GM23338 (cell line): Measurements from ENCODE around the gene MGME1. TPM values are rescaled to one million over a fixed set of nuclear protein-coding genes. Genes with fewer than 3 reads are reported as not detected.

Source experiments
- ATAC-seq: fragments of 200-7000 bp; cut with Tn5 transposase; 3 replicates; pipeline ENCODE4 v1.9.1; 2020
- DNase-seq: peaks from one replicate; pipeline ENCODE4 v3.0.0-alpha.2; 2015; ENCODE audit warnings: low spot score
- H2AFZ ChIP-seq: fragments of 200-600 bp; sonication (generic); 2 replicates; pipeline ENCODE4 v1.8.0; 2016; ENCODE audit warnings: antibody characterized with exemption, mild to moderate bottlenecking, moderate library complexity
- H3F3A ChIP-seq: fragments of 200-600 bp; sonication (generic); replicated peaks from 2 replicates; pipeline ENCODE4 v1.8.0; 2017; ENCODE audit warnings: antibody characterized with exemption, mixed run types, low read depth
- H3K27ac ChIP-seq: fragments of 200-600 bp; sonication (generic); 2 replicates; pipeline ENCODE4 v1.6.1; 2016; ENCODE audit warnings: low read depth
- H3K27me3 ChIP-seq: fragments of 200-600 bp; sonication (generic); 2 replicates; pipeline ENCODE4 v1.8.0; 2016; ENCODE audit warnings: mild to moderate bottlenecking, mixed run types, moderate library complexity; ENCODE audit not compliant: insufficient read depth
- H3K36me3 ChIP-seq: fragments of 200-600 bp; sonication (generic); 2 replicates; pipeline ENCODE4 v1.8.0; 2016; ENCODE audit warnings: mild to moderate bottlenecking; ENCODE audit not compliant: insufficient read depth
- H3K4me1 ChIP-seq: fragments of 200-600 bp; sonication (generic); 2 replicates; pipeline ENCODE4 v1.8.0; 2016; ENCODE audit warnings: mild to moderate bottlenecking, moderate library complexity; ENCODE audit not compliant: insufficient read depth
- H3K4me2 ChIP-seq: fragments of 200-600 bp; sonication (generic); 2 replicates; pipeline ENCODE4 v1.7.1; 2017; ENCODE audit warnings: mixed run types
- H3K4me3 ChIP-seq: fragments of 200-600 bp; sonication (generic); 2 replicates; pipeline ENCODE4 v1.6.1; 2016; ENCODE audit warnings: mixed run types
- H3K79me2 ChIP-seq: fragments of 200-600 bp; sonication (generic); replicated peaks from 2 replicates; pipeline ENCODE4 v1.8.0; 2017; ENCODE audit warnings: mild to moderate bottlenecking; ENCODE audit not compliant: insufficient read depth
- H3K9me2 ChIP-seq: fragments of 200-600 bp; sonication (generic); 2 replicates; pipeline ENCODE4 v1.8.0; 2017; ENCODE audit not compliant: insufficient read depth
- H4K20me1 ChIP-seq: fragments of 200-600 bp; sonication (generic); replicated peaks from 2 replicates; pipeline ENCODE4 v1.8.0; 2017; ENCODE audit warnings: mild to moderate bottlenecking; ENCODE audit not compliant: insufficient read depth
- H3K27ac Mint-ChIP-seq: 2 replicates; pipeline ENCODE4 v1.8.0; 2020; ENCODE audit warnings: inconsistent platforms, mild to moderate bottlenecking, moderate library complexity, mixed read lengths
- H3K27me3 Mint-ChIP-seq: 3 replicates; pipeline ENCODE4 v1.8.0; 2022; ENCODE audit warnings: low read depth, mild to moderate bottlenecking, moderate library complexity, mixed read lengths, inconsistent platforms; ENCODE audit not compliant: insufficient read depth, poor library complexity
- H3K36me3 Mint-ChIP-seq: 3 replicates; pipeline ENCODE4 v1.8.0; 2021; ENCODE audit warnings: low read depth, mild to moderate bottlenecking, inconsistent platforms, moderate library complexity, mixed read lengths
- H3K4me1 Mint-ChIP-seq: 3 replicates; pipeline ENCODE4 v1.8.0; 2020; ENCODE audit warnings: mild to moderate bottlenecking, inconsistent platforms, mixed read lengths
- H3K4me3 Mint-ChIP-seq: 3 replicates; pipeline ENCODE4 v1.8.0; 2021; ENCODE audit warnings: moderate library complexity, mild to moderate bottlenecking, inconsistent platforms, mixed read lengths
- H3K9me3 Mint-ChIP-seq: 3 replicates; pipeline ENCODE4 v1.8.0; 2020; ENCODE audit warnings: moderate library complexity, mild to moderate bottlenecking, inconsistent platforms, mixed read lengths
- CTCF ChIP-seq, 2 experiments: fragments of 200-600 bp in 1 of 2; sonication (generic) in 1 of 2; conservative IDR thresholded peaks; 2 replicates each; pipeline versions ENCODE4 v1.5.1 to v1.6.1; 2016 to 2017; ENCODE audit warnings: antibody characterized with exemption in 2 of 2, low read depth in 2 of 2, mild to moderate bottlenecking in 2 of 2, moderate library complexity in 1 of 2
- ETS1 ChIP-seq: IDR thresholded peaks from 2 replicates; pipeline ENCODE4 v1.6.1; 2016; ENCODE audit warnings: antibody characterized with exemption
- EZH2 ChIP-seq: fragments of 200-600 bp; sonication (generic); IDR thresholded peaks from one replicate; pipeline ENCODE4 v1.8.0; 2017; ENCODE audit warnings: antibody characterized with exemption, mild to moderate bottlenecking, low read depth; ENCODE audit not compliant: unreplicated experiment
- EZH2phosphoT487 ChIP-seq: fragments of 200-600 bp; sonication (generic); IDR thresholded peaks from one replicate; pipeline ENCODE4 v1.8.1; 2018; ENCODE audit warnings: antibody characterized with exemption; ENCODE audit not compliant: unreplicated experiment
- JUNB ChIP-seq: IDR thresholded peaks from one replicate; pipeline ENCODE4 v1.6.1; 2016; ENCODE audit warnings: antibody characterized with exemption; ENCODE audit not compliant: unreplicated experiment
- NANOG ChIP-seq: IDR thresholded peaks from 2 replicates; pipeline ENCODE4 v1.6.1; 2016; ENCODE audit warnings: antibody characterized with exemption, borderline replicate concordance
- POLR2AphosphoS5 ChIP-seq: IDR thresholded peaks from 2 replicates; pipeline ENCODE4 v1.6.1; 2016; ENCODE audit warnings: antibody characterized with exemption, low read depth
- REST ChIP-seq: IDR thresholded peaks from one replicate; pipeline ENCODE4 v1.6.1; 2018; ENCODE audit warnings: antibody characterized with exemption; ENCODE audit not compliant: unreplicated experiment
- STAT1 ChIP-seq: IDR thresholded peaks from one replicate; pipeline ENCODE4 v1.6.1; 2016; ENCODE audit warnings: antibody characterized with exemption; ENCODE audit not compliant: unreplicated experiment
- ZNF114 ChIP-seq: fragments of 250-450 bp; sonication (Bioruptor Pico); IDR thresholded peaks from 2 replicates; pipeline ENCODE4 v1.5.0; 2020; ENCODE audit warnings: mild to moderate bottlenecking, moderate library complexity
- ZNF331 ChIP-seq: fragments of 250-450 bp; sonication (Bioruptor Pico); IDR thresholded peaks from 2 replicates; pipeline ENCODE4 v1.5.0; 2020; ENCODE audit warnings: low read depth, mild to moderate bottlenecking, moderate library complexity
- ZNF462 ChIP-seq: fragments of 250-450 bp; sonication (Bioruptor Pico); IDR thresholded peaks from 2 replicates; pipeline ENCODE4 v1.5.0; 2020; ENCODE audit warnings: mild to moderate bottlenecking, moderate library complexity
- polyA plus RNA-seq: library from polyadenylated mRNA; unstranded; fragments of >200 nt; fragmentation: Nextera tagmentation; extraction: Ambion mirVana; gene quantifications from 2 replicates; pipeline ENCODE4 v1.2.1, GENCODE V29; 2016
- total RNA-seq: library from RNA; depleted of rRNA; stranded (reverse); fragments of >200 nt; shearing (Covaris generic); gene quantifications from 2 replicates; pipeline ENCODE4 v1.2.3, GENCODE V29; 2014

The MGME1 gene
- total and polyA plus RNA-seq, 2 experiments from 2014 or later = 43.1 to 56.9 TPM

- DNase-seq (no peak), ATAC-seq (peak; percentile 23)
- Histone ChIP-seq H3F3A (no peaks in the 10 kb centered on the region; the same call in 1 of the 2 replicates), H3K36me3 (no peaks in the 10 kb centered on the region), H3K27me3 (no peaks in the 10 kb centered on the region), H4K20me1 (no peaks in the 10 kb centered on the region; the same call in 1 of the 2 replicates), H3K79me2 (no peaks in the 10 kb centered on the region), H3K27ac (no peak overlapping the region), H2AFZ (no peak overlapping the region), H3K4me3 (no peak overlapping the region), H3K9me2 (peaks cover 5% of the 10 kb centered on the region; the same call in 1 of the 2 replicates), H3K4me1 (peaks cover 38% of the 10 kb centered on the region), H3K4me2 (peak overlapping the region; percentile 38; the same call in 1 of the 2 replicates)
- Mint-ChIP-seq H3K27me3 (peaks cover 16% of the 10 kb centered on the region), H3K27ac (no peak overlapping the region), H3K4me1 (peaks cover 50% of the 10 kb centered on the region), H3K36me3 (peaks cover 4% of the 10 kb centered on the region; the same call in 1 of the 3 replicates), H3K4me3 (0 out of 3 replicates have a peak overlapping the region, but pooled peaks have one; percentile 20), H3K9me3 (peaks cover 4% of the 10 kb centered on the region)
- TF ChIP-seq ZNF462 (CRISPR knock-in tag) (no peak), STAT1 (no peak), POLR2AphosphoS5 (no peak), REST (no peak), ETS1 (no peak), JUNB (no peak), EZH2phosphoT487 (no peak), EZH2 (no peak), ZNF331 (CRISPR knock-in tag) (no peak), CTCF (conservative IDR thresholded peaks at IDR 0.05; ENCODE audit: low read depth in 2 of 2) (no peak), ZNF114 (no peak), NANOG (no peak)
Observed at GRCh38 chr20:17933711-17934110, 35.1 kb upstream of the MGME1 start.
